ENCODE results near the gene CAPN12. TPM values are rescaled to one million over a fixed set of nuclear protein-coding genes. Genes with fewer than 3 reads are reported as not detected.
A peak's percentile ranks its signal among the peaks of the same experiment; 100 is the strongest.

The CAPN12 gene
- total and polyA plus RNA-seq, 2 of the 4 experiments (the other 2 are of a cell fraction) = 0.18 to 0.97 TPM

DNA sequence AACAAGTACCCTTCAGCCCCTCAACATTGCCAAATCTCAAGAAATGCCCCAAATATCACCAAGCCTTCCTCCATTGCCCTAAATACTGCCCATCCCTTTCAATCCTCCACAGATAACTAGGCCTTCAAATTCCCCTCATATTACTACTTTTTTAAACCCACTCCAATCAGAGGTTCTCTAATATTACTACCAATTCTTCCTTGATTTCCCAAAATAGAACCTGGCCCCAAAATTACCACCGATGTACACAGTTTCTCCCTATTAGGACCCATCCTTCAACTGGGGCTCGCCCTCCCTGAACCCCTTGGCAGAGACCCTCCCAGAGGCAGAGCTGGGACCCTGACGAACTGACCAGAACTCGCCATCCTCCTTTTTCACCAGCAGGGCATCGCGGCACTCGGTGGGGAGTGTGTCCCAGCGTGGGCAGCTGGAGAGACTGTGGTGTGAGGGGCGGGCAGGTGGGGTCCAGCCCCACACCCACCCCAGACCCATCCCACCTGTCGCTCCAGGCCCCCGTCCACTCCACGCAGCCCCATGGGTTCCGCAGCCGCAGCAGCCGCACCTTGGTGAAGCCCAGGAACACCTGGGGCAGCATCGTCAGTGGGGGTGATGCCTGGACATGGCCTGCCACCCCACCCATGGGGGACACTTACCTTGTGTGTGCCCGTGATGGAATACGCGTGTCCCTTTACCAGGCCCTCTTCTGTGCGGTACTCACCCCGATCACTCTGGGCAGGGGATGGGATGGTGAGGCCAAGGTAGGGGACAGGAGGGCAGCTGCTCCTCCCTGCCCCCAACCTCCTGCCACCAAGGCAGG, 6.1 kb downstream of the CAPN12 start:
- intact Hi-C loops (cut with micrococcal nuclease) (no loop called here), dilution Hi-C loops (cut with HindIII; ENCODE audit: low sequenced_read_pairs, unreplicated experiment) (no loop called here)
- BruUV-seq (replicated peaks) = no TSS peak
- no peak for TF ChIP-seq RAD21 (IDR thresholded peaks at IDR 0.05; ENCODE audit: low read length)
- TF ChIP-seq SMC3 (IDR thresholded peaks at IDR 0.05; ENCODE audit: low read depth, low read length) = no peak
- no peak for TF ChIP-seq FOS (IDR thresholded peaks at IDR 0.05; ENCODE audit: low read depth, low read length)
- no peak for TF ChIP-seq MXI1 (IDR thresholded peaks at IDR 0.05; ENCODE audit: borderline replicate concordance, low read depth, low read length)
- TF ChIP-seq, protein P1, sequence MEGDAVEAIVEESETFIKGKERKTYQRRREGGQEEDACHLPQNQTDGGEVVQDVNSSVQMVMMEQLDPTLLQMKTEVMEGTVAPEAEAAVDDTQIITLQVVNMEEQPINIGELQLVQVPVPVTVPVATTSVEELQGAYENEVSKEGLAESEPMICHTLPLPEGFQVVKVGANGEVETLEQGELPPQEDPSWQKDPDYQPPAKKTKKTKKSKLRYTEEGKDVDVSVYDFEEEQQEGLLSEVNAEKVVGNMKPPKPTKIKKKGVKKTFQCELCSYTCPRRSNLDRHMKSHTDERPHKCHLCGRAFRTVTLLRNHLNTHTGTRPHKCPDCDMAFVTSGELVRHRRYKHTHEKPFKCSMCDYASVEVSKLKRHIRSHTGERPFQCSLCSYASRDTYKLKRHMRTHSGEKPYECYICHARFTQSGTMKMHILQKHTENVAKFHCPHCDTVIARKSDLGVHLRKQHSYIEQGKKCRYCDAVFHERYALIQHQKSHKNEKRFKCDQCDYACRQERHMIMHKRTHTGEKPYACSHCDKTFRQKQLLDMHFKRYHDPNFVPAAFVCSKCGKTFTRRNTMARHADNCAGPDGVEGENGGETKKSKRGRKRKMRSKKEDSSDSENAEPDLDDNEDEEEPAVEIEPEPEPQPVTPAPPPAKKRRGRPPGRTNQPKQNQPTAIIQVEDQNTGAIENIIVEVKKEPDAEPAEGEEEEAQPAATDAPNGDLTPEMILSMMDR (conservative IDR thresholded peaks at IDR 0.05; ENCODE audit: low read depth, low read length) = no peak
- TF ChIP-seq, protein P2, sequence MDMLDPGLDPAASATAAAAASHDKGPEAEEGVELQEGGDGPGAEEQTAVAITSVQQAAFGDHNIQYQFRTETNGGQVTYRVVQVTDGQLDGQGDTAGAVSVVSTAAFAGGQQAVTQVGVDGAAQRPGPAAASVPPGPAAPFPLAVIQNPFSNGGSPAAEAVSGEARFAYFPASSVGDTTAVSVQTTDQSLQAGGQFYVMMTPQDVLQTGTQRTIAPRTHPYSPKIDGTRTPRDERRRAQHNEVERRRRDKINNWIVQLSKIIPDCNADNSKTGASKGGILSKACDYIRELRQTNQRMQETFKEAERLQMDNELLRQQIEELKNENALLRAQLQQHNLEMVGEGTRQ (IDR thresholded peaks at IDR 0.05; ENCODE audit: low read depth, low read length) = no peak
- TF ChIP-seq BHLHE40 (IDR thresholded peaks at IDR 0.05; ENCODE audit: low read depth, low read length) = no peak
- no peak for TF ChIP-seq MAZ (IDR thresholded peaks at IDR 0.05; ENCODE audit: borderline replicate concordance, low read depth, low read length)
- TF ChIP-seq CHD1 (IDR thresholded peaks at IDR 0.05; ENCODE audit: low read depth, low read length) = no peak
- no peak for TF ChIP-seq MAFK (IDR thresholded peaks at IDR 0.05; ENCODE audit: low read depth, low read length)
- no peak for TF ChIP-seq RCOR1 (IDR thresholded peaks at IDR 0.05; ENCODE audit: insufficient replicate concordance, low read length)
- TF ChIP-seq, protein P3, sequence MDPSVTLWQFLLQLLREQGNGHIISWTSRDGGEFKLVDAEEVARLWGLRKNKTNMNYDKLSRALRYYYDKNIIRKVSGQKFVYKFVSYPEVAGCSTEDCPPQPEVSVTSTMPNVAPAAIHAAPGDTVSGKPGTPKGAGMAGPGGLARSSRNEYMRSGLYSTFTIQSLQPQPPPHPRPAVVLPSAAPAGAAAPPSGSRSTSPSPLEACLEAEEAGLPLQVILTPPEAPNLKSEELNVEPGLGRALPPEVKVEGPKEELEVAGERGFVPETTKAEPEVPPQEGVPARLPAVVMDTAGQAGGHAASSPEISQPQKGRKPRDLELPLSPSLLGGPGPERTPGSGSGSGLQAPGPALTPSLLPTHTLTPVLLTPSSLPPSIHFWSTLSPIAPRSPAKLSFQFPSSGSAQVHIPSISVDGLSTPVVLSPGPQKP (IDR thresholded peaks at IDR 0.05; ENCODE audit: borderline replicate concordance, low read depth, low read length) = no peak
- no peak for TF ChIP-seq NFE2L2 (IDR thresholded peaks at IDR 0.05; ENCODE audit: low read depth, low read length)
- no peak for TF ChIP-seq POLR2A (IDR thresholded peaks at IDR 0.05; ENCODE audit: low read depth, low read length)
- no peak for TF ChIP-seq RFX5 (IDR thresholded peaks at IDR 0.05; ENCODE audit: low read depth, low read length)

More for the DNA sequence above, 6.1 kb downstream of the CAPN12 start:
- Histone ChIP-seq H3K18ac (ENCODE audit: low read depth, low read length) (no peak overlapping the region), H2AK5ac (ENCODE audit: low read depth, low read length) (peak overlapping the region; percentile 16; the same call in 1 of the 2 replicates), H4K91ac (ENCODE audit: insufficient read depth, low read depth, low read length) (no peak overlapping the region), H3K9ac (ENCODE audit: low read depth, low read length) (no peak overlapping the region), H2BK20ac (ENCODE audit: low read depth, low read length) (no peak overlapping the region), H3K4ac (ENCODE audit: low read depth, low read length) (no peak overlapping the region), H3K36me3 (ENCODE audit: control insufficient read depth, insufficient read depth, low read length) (no peaks in the 10 kb centered on the region), H3K27me3 (ENCODE audit: control insufficient read depth, insufficient read depth, low read length) (no peaks in the 10 kb centered on the region), H4K20me1 (ENCODE audit: insufficient read depth, low read length) (peaks cover 20% of the 10 kb centered on the region), H2BK15ac (ENCODE audit: low read depth, low read length) (no peak overlapping the region; the same call in 2 of the 3 replicates), H3K4me1 (ENCODE audit: control insufficient read depth, insufficient read depth, low read length) (peaks cover 13% of the 10 kb centered on the region), H3K27ac (ENCODE audit: insufficient read depth, low read length) (no peak overlapping the region), H4K5ac (ENCODE audit: low read depth, low read length) (no peak overlapping the region), H3K9me3 (ENCODE audit: control insufficient read depth, insufficient read depth, low read length) (no peaks in the 10 kb centered on the region), H3K56ac (ENCODE audit: extremely low read depth, insufficient read depth, low read length) (no peak overlapping the region), H3K79me1 (ENCODE audit: low read depth in 1 of 2, low read length in 2 of 2) (no peaks in the 10 kb centered on the region; a peak in 1 of 4 replicates), H3K4me3 (ENCODE audit: insufficient read depth, low read depth, low read length) (no peak overlapping the region), H3K4me2 (ENCODE audit: low read depth, low read length) (no peak overlapping the region), H2BK5ac (ENCODE audit: low read depth, low read length, poor library complexity, severe bottlenecking) (no peak overlapping the region), H2AK9ac (replicated peaks; ENCODE audit: low read depth, low read length, poor library complexity) (peak overlapping the region; percentile 28), H2BK120ac (ENCODE audit: low read depth, low read length) (no peak overlapping the region), H3K14ac (replicated peaks; ENCODE audit: low read depth, low read length) (no peak overlapping the region), H2AFZ (replicated peaks; ENCODE audit: low read length, poor library complexity) (no peak overlapping the region), H3K9me1 (ENCODE audit: insufficient read depth, low read length) (0 out of 2 replicates have a peak, but pooled peaks cover 3% of the 10 kb centered on the region), H3K23ac (ENCODE audit: low read depth, low read length) (no peak overlapping the region), H4K8ac (ENCODE audit: low read depth in 2 of 2, low read length in 2 of 2) (no peak overlapping the region)
- 100% methylated on average over 1 of the region's 21 CpGs; no CpG with 5 or more reads in 1 of the 2 experiments for WGBS, 2 experiments (ENCODE audit: extremely low coverage in 2 of 2, insufficient read length in 1 of 2)
- in situ Hi-C loops (cut with MboI; ENCODE audit: low sequenced_read_pairs) = loop anchor here (25.0 kb wide), 1 partner anchor 174 kb away; the partner anchor contains the start of gene CCER2
- ATAC-seq (ENCODE audit: low read depth) (no peak), DNase-seq (no peak)
- POLR2A ChIA-PET (ENCODE audit: unreplicated experiment) = interaction anchor here (0.6 kb wide), 1 partner anchor 111 kb away, joined by 3 read pairs; no protein-coding TSS in a partner anchor
- CTCF ChIA-PET = no interaction called here

Data from IMR-90 (cell line).